Ishikawa (cell line): ENCODE measurements around the gene TET3.

Source experiments
- CEBPB ChIP-seq: IDR thresholded peaks from 2 replicates; pipeline ENCODE4 v1.6.1; 2012
- EGR1 ChIP-seq: IDR thresholded peaks from 2 replicates; pipeline ENCODE4 v1.6.1; 2012

DNA sequence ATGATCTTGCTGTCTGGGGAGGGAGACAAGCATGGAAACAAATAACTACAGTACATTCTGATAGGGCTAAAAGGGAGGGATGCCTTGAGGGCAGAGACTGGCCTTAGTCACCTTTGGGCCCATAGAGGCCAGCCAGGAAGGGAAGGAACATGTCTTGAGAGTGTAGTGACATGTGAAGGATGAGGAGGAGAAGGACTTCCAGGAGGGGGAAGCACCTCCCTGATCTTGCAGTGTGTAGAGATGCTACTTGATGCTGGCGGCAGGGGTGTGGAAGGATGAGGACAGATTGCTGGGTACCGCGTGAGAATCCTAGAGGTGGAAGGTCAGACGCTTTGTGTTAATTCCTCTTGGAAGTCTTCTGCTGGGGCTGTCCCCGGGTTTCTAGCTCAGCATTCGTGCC is 13.1 kb downstream of the TET3 start:
- TF ChIP-seq CEBPB (no peak), EGR1 (no peak)
